ENCODE data around the gene ATP8A2. TPM values are rescaled to one million over a fixed set of nuclear protein-coding genes. Genes with fewer than 3 reads are reported as not detected.

The ATP8A2 gene
- total and polyA plus RNA-seq, 2 of the 8 experiments (the other 6 are each of a cell fraction or from before 2014, with no cell fraction given), result 2.4 to 8.3 TPM

GRCh38 chr13:25347151-25347550 is 24.6 kb upstream of the ATP8A2 start:
- H3K56ac ChIP-seq (replicated peaks; ENCODE audit: insufficient read length, low read depth, low read length), result no peak overlapping the region
- H2BK5ac ChIP-seq (ENCODE audit: low read depth, low read length), result no peak overlapping the region
- H2BK12ac ChIP-seq (ENCODE audit: low read depth, low read length), result peak overlapping the region; percentile 77; the same call in 1 of the 2 replicates
- no peak overlapping the region for H2BK15ac ChIP-seq (ENCODE audit: low read length)
- FAIRE-seq (peak; percentile 66), DNase-seq (ENCODE audit: low read depth in 1 of 2, low spot score in 2 of 2) (no peak)
- H3K14ac ChIP-seq (ENCODE audit: insufficient read length), result no peak overlapping the region
- H3K4me3 ChIP-seq (ENCODE audit: extremely low read depth in 1 of 4, insufficient read depth in 2 of 4, low read depth in 3 of 4, low read length in 4 of 4), result no peak overlapping the region
- no peaks in the 10 kb centered on the region for H3K27me3 ChIP-seq (replicated peaks in 1 of 4; ENCODE audit: control insufficient read depth in 3 of 4, extremely low read depth in 1 of 4, insufficient read depth in 3 of 4, low read length in 3 of 4)
- H2BK20ac ChIP-seq (ENCODE audit: low read length), result no peak overlapping the region
- H3K9me3 ChIP-seq (ENCODE audit: insufficient read depth in 2 of 2, low read depth in 1 of 2, low read length in 1 of 2), result no peaks in the 10 kb centered on the region
- H2AK5ac ChIP-seq (ENCODE audit: low read depth, low read length), result no peak overlapping the region
- no peak overlapping the region for H2AFZ ChIP-seq (ENCODE audit: low read length)
- no peak overlapping the region for H3K4ac ChIP-seq (replicated peaks; ENCODE audit: insufficient read length, low read depth, low read length)
- no peaks in the 10 kb centered on the region for H3K23me2 ChIP-seq (ENCODE audit: low read depth, low read length)
- 89% methylated on average over 2 of the region's 2 CpGs; no CpG with 5 or more reads in 1 of the 2 experiments for WGBS, 2 experiments (ENCODE audit: extremely low coverage in 1 of 2, insufficient coverage in 1 of 2, insufficient read length in 1 of 2, insufficient replicate concordance in 2 of 2, low coverage in 1 of 2, low lambda C conversion rate in 2 of 2, missing lambda C conversion rate in 1 of 2)
- no peak overlapping the region for H4K8ac ChIP-seq (ENCODE audit: extremely low read depth, insufficient read depth, low read length)
- peaks cover 0 to 12% (median 5%) of the 10 kb centered on the region in 4 experiments; a peak in 4 of 7 replicates for H3K4me1 ChIP-seq (replicated peaks in 1 of 4; ENCODE audit: control insufficient read depth in 3 of 4, insufficient read depth in 4 of 4, low read length in 3 of 4)
- H3K79me1 ChIP-seq (ENCODE audit: low read depth, low read length), result no peaks in the 10 kb centered on the region
- no peak overlapping the region for H3K4me2 ChIP-seq (ENCODE audit: insufficient read depth in 1 of 2, low read depth in 2 of 2, low read length in 2 of 2)
- H3K23ac ChIP-seq (ENCODE audit: insufficient read length), result no peak overlapping the region
- H3K27ac ChIP-seq (ENCODE audit: low read depth, low read length), result no peak overlapping the region
- no peak for TF ChIP-seq CEBPB (IDR thresholded peaks at IDR 0.05; ENCODE audit: low read depth, low read length)
- TF ChIP-seq GTF2F1 (IDR thresholded peaks at IDR 0.05; ENCODE audit: borderline replicate concordance, low read depth, low read length), result no peak
- no peak for TF ChIP-seq NANOG (IDR thresholded peaks at IDR 0.05; ENCODE audit: insufficient read depth, low read depth, low read length, poor library complexity, severe bottlenecking)
- TF ChIP-seq USF2 (IDR thresholded peaks at IDR 0.05; ENCODE audit: low read length), result no peak
- no peak for TF ChIP-seq POU5F1 (IDR thresholded peaks at IDR 0.05; ENCODE audit: low read depth, low read length)
- TF ChIP-seq RXRA (IDR thresholded peaks at IDR 0.05; ENCODE audit: insufficient read depth, low read depth, low read length), result no peak
- no peaks in the 10 kb centered on the region for H4K20me1 ChIP-seq (replicated peaks in 1 of 2; ENCODE audit: control insufficient read depth in 1 of 2, insufficient read depth in 2 of 2, low read length in 2 of 2)
- no peak overlapping the region for H3K9ac ChIP-seq (replicated peaks in 1 of 4; ENCODE audit: extremely low read depth in 1 of 4, low read depth in 3 of 4, low read length in 3 of 4)
- H3K36me3 ChIP-seq (ENCODE audit: control insufficient read depth in 2 of 4, insufficient read depth in 4 of 4, low read length in 3 of 4), result no peaks in the 10 kb centered on the region; a peak in 1 of 8 replicates
- no peak overlapping the region for H4K5ac ChIP-seq (ENCODE audit: insufficient read length, low read depth, low read length)
- ChIA-PET CTCF (ENCODE audit: partially characterized antibody) (interaction anchor here (1.3 kb wide), 1 partner anchor 28 kb away, joined by 3 read pairs; no protein-coding TSS in a partner anchor), POLR2A (ENCODE audit: partially characterized antibody) (interaction anchor here (0.8 to 0.9 kb wide), 2 partner anchors 10 to 110 kb away, joined by 3 read pairs; no protein-coding TSS in a partner anchor)
- no peaks in the 10 kb centered on the region for H3K79me2 ChIP-seq (ENCODE audit: control insufficient read depth in 1 of 2, insufficient read depth in 2 of 2, low read length in 2 of 2)
- no peak overlapping the region for H4K91ac ChIP-seq (replicated peaks; ENCODE audit: insufficient read length, low read length)
- H3K18ac ChIP-seq (ENCODE audit: extremely low read depth, low read length), result peak overlapping the region; percentile 72; the same call in 1 of the 2 replicates
- H2BK120ac ChIP-seq (replicated peaks; ENCODE audit: low read depth, low read length), result no peak overlapping the region

Data from H1 (cell line).